ENCODE data around the gene POU2F1. TPM values are rescaled to one million over a fixed set of nuclear protein-coding genes. Genes with fewer than 3 reads are reported as not detected.
A peak's percentile ranks its signal among the peaks of the same experiment; 100 is the strongest.

The POU2F1 gene
- total RNA-seq, 2 experiments from 2014 or later, result 18.7 to 52.3 TPM

DNA sequence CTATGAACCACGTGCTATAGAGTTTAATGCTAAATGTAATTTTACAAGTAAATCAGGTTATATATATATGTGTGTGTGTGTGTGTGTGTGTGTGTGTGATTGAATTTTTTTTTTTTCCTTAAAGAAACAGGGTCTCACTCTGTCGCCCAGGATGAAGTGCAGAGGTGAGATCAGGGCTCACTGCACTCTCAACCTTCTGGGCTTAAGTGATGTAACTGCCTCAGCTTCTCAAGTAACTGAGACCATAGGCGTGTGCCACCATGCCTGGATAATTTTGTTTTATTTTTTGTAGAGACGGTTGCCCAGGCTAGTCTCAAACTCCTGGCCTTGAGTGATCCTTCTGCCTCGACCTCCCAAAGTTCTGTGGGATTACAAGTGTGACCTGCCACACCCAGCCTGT lies 26.3 kb downstream of the POU2F1 start:
- CTCF ChIA-PET (ENCODE audit: unreplicated experiment), result interaction anchor here (0.8 kb wide), 1 partner anchor 10 kb away, joined by 3 read pairs; no protein-coding TSS in a partner anchor
- Histone ChIP-seq H3K4me2 (ENCODE audit: low read length) (peak overlapping the region; percentile 47), H3K27ac (ENCODE audit: low read depth, low read length, poor library complexity, severe bottlenecking) (no peak overlapping the region), H3K36me3 (ENCODE audit: insufficient read depth, low read length) (no peaks in the 10 kb centered on the region), H4K20me1 (ENCODE audit: insufficient read depth, low read length) (no peaks in the 10 kb centered on the region), H3K9me3 (ENCODE audit: low read length) (0 out of 2 replicates have a peak, but pooled peaks cover 12% of the 10 kb centered on the region), H3K9me2 (ENCODE audit: insufficient read depth, low read length) (no peaks in the 10 kb centered on the region), H3K79me2 (ENCODE audit: insufficient read depth, low read depth, low read length) (no peaks in the 10 kb centered on the region), H3K4me3 (ENCODE audit: low read depth, low read length, poor library complexity, severe bottlenecking) (no peak overlapping the region), H3K4me1 (ENCODE audit: insufficient read depth, low read length, poor library complexity, severe bottlenecking) (peaks cover 16% of the 10 kb centered on the region), H2AFZ (ENCODE audit: low read length) (peak overlapping the region; percentile 53)
- BruUV-seq (replicated peaks), result no TSS peak
- TF ChIP-seq CTCF (conservative IDR thresholded peaks at IDR 0.05; ENCODE audit: low read length) (no peak), EZH2phosphoT487 (IDR thresholded peaks at IDR 0.05; ENCODE audit: borderline replicate concordance, low read depth, low read length) (no peak)
- peak; percentile 21 for DNase-seq (ENCODE audit: low spot score)
- intact Hi-C loops (cut with micrococcal nuclease; ENCODE audit: unreplicated experiment), result no loop called here
- POLR2A ChIA-PET, result interaction anchor here (0.7 to 3.1 kb wide), 6 partner anchors 11 to 200 kb away, joined by 3 to 11 read pairs (median 3); no protein-coding TSS in a partner anchor

DNA sequence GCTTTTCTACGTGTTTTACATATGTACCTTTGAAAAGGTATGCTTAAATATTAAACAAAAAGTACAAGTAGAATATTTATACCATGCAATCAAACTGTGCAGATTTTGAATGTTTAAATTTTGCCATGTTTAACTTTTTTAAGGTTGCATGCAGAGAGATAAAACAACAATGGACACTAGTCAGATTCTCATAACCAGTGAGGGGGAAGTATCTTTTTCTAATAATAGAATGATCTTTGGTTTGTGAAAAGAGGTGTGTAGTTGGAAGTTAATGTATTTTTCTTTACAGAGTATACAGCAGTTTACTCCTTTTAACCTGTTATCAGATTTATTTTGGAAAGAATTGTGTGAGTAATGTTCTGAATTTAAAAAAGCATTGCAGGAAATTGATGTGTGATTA lies 27.1 kb downstream of the POU2F1 start:
- intact Hi-C loops (cut with micrococcal nuclease; ENCODE audit: unreplicated experiment), result no loop called here
- peaks cover 16% of the 10 kb centered on the region for H3K4me1 ChIP-seq (ENCODE audit: insufficient read depth, low read length, poor library complexity, severe bottlenecking)
- no peaks in the 10 kb centered on the region for H3K36me3 ChIP-seq (ENCODE audit: insufficient read depth, low read length)
- no peak overlapping the region for H3K4me3 ChIP-seq (ENCODE audit: low read depth, low read length, poor library complexity, severe bottlenecking)
- no peaks in the 10 kb centered on the region for H4K20me1 ChIP-seq (ENCODE audit: insufficient read depth, low read length)
- no peaks in the 10 kb centered on the region for H3K79me2 ChIP-seq (ENCODE audit: insufficient read depth, low read depth, low read length)
- no peaks in the 10 kb centered on the region for H3K9me2 ChIP-seq (ENCODE audit: insufficient read depth, low read length)
- TF ChIP-seq EZH2phosphoT487 (IDR thresholded peaks at IDR 0.05; ENCODE audit: borderline replicate concordance, low read depth, low read length) (no peak), CTCF (conservative IDR thresholded peaks at IDR 0.05; ENCODE audit: low read length) (no peak)
- peak overlapping the region; percentile 53 for H2AFZ ChIP-seq (ENCODE audit: low read length)
- H3K9me3 ChIP-seq (ENCODE audit: low read length), result 0 out of 2 replicates have a peak, but pooled peaks cover 12% of the 10 kb centered on the region
- peak overlapping the region; percentile 47 for H3K4me2 ChIP-seq (ENCODE audit: low read length)
- CTCF ChIA-PET (ENCODE audit: unreplicated experiment), result interaction anchor here (0.8 kb wide), 1 partner anchor 11 kb away, joined by 3 read pairs; no protein-coding TSS in a partner anchor
- POLR2A ChIA-PET, result interaction anchor here (1.0 to 3.1 kb wide), 4 partner anchors 13 to 32 kb away, joined by 3 to 11 read pairs (median 3); no protein-coding TSS in a partner anchor
- BruUV-seq (replicated peaks), result no TSS peak
- no peak for DNase-seq (ENCODE audit: low spot score)
- H3K27ac ChIP-seq (ENCODE audit: low read depth, low read length, poor library complexity, severe bottlenecking), result no peak overlapping the region
